Hematopoietic multipotent progenitor cell treated with erythropoietin and hydrocortisone succinate and interleukin-3 and kit ligand, for 4 days (in vitro differentiated cells): ENCODE measurements around the gene ACYP1.

Source experiments
- DNase-seq: peaks from one replicate; pipeline ENCODE4 v3.0.0-alpha.2; 2015

Gene ACYP1

GRCh38 chr14:75063491-75064204 is at the start of gene ACYP1:
Gene ACYP1 (minus strand): TSS chr14:75064024. CDS start chr14:75063553, 471 bp downstream.
- DNase-seq = peak; percentile 96

GRCh38 chr14:75109877-75110276 is 46.1 kb upstream of the ACYP1 start:
- DNase-seq = no peak

- no peak for DNase-seq
These were observed 43.4 kb upstream of the ACYP1 start for GRCh38 chr14:75107186-75107585.

- no peak for DNase-seq
These were observed 37.7 kb upstream of the ACYP1 start for GRCh38 chr14:75101491-75101890.

- no peak for DNase-seq
These were observed 34.9 kb upstream of the ACYP1 start for GRCh38 chr14:75098682-75099081.

- no peak for DNase-seq
These were observed 34.4 kb upstream of the ACYP1 start for GRCh38 chr14:75098212-75098611.

- no peak for DNase-seq
These were observed 33.1 kb upstream of the ACYP1 start for GRCh38 chr14:75096959-75097358.

- DNase-seq = no peak
These were observed 31.9 kb upstream of the ACYP1 start for GRCh38 chr14:75095690-75096089.

GRCh38 chr14:75094896-75095295 is 31.1 kb upstream of the ACYP1 start:
- DNase-seq = no peak

- DNase-seq = no peak
These were observed 28.9 kb upstream of the ACYP1 start for GRCh38 chr14:75092698-75093097.

GRCh38 chr14:75091251-75091650 is 27.4 kb upstream of the ACYP1 start:
- DNase-seq = no peak

- no peak for DNase-seq
These were observed 26.5 kb upstream of the ACYP1 start for GRCh38 chr14:75090353-75090752.

- peak; percentile 78 for DNase-seq
These were observed 24.9 kb upstream of the ACYP1 start for GRCh38 chr14:75088566-75089373.

GRCh38 chr14:75088153-75088552 is 24.3 kb upstream of the ACYP1 start:
- DNase-seq = no peak

GRCh38 chr14:75084513-75084912 is 20.7 kb upstream of the ACYP1 start:
- DNase-seq = no peak

GRCh38 chr14:75083271-75083670 is 19.4 kb upstream of the ACYP1 start:
- DNase-seq = no peak

GRCh38 chr14:75081660-75082229 is 17.9 kb upstream of the ACYP1 start:
- no peak for DNase-seq

- no peak for DNase-seq
These were observed 15.7 kb upstream of the ACYP1 start for GRCh38 chr14:75079521-75079920.

GRCh38 chr14:75077794-75078193 is 14.0 kb upstream of the ACYP1 start:
- DNase-seq = no peak

- no peak for DNase-seq
These were observed 6.6 kb upstream of the ACYP1 start for GRCh38 chr14:75070383-75070782.

GRCh38 chr14:75069811-75070145 is 6.0 kb upstream of the ACYP1 start:
- DNase-seq = no peak

GRCh38 chr14:75069121-75069810 is 5.4 kb upstream of the ACYP1 start, which contains the start of gene ZC2HC1C:
Gene ZC2HC1C (plus strand): TSS chr14:75069641. CDS start chr14:75070574, 933 bp downstream.
- peak; percentile 92 for DNase-seq
